A549 (cell line): ENCODE results near the gene CDYL.

Experiments used
- CHD2 ChIP-seq: fragments of 150-350 bp; IDR thresholded peaks from 2 replicates; pipeline ENCODE4 v1.6.1; 2014; ENCODE audit warnings: low read length; ENCODE audit not compliant: partially characterized antibody
- EP300 ChIP-seq, 2 experiments: fragments of >200 bp; sonication (Bioruptor Twin); formaldehyde crosslinking; IDR thresholded peaks; 2 replicates in 1 of 2; 3 replicates in 1 of 2; pipeline ENCODE4 v1.6.1; 2016 to 2017
- MAFK ChIP-seq: fragments of 450-650 bp; IDR thresholded peaks from 2 replicates; pipeline ENCODE4 v1.6.1; 2014; ENCODE audit not compliant: partially characterized antibody
- MYC ChIP-seq: IDR thresholded peaks from 2 replicates; pipeline ENCODE4 v1.6.1; 2012; ENCODE audit warnings: mild to moderate bottlenecking, inconsistent platforms, low read length, improper control_type of control experiment, borderline replicate concordance
- POLR2A ChIP-seq: IDR thresholded peaks from 2 replicates; pipeline ENCODE4 v1.6.1; 2012; ENCODE audit warnings: mild to moderate bottlenecking, low read length
- TF ChIP-seq, protein P1 (sequence below): fragments of 150-350 bp; IDR thresholded peaks from 2 replicates; pipeline ENCODE4 v1.6.1; 2014; ENCODE audit warnings: low read depth, mild to moderate bottlenecking, low read length
- TF ChIP-seq, protein P2 (sequence below): fragments of >200 bp; sonication (Bioruptor Twin); formaldehyde crosslinking; IDR thresholded peaks from 3 replicates; pipeline ENCODE4 v1.5.1; 2016
- TF ChIP-seq, protein P3 (sequence below): fragments of >200 bp; sonication (Bioruptor Twin); formaldehyde crosslinking; IDR thresholded peaks from 3 replicates; pipeline ENCODE4 v1.6.1; 2016

DNA sequence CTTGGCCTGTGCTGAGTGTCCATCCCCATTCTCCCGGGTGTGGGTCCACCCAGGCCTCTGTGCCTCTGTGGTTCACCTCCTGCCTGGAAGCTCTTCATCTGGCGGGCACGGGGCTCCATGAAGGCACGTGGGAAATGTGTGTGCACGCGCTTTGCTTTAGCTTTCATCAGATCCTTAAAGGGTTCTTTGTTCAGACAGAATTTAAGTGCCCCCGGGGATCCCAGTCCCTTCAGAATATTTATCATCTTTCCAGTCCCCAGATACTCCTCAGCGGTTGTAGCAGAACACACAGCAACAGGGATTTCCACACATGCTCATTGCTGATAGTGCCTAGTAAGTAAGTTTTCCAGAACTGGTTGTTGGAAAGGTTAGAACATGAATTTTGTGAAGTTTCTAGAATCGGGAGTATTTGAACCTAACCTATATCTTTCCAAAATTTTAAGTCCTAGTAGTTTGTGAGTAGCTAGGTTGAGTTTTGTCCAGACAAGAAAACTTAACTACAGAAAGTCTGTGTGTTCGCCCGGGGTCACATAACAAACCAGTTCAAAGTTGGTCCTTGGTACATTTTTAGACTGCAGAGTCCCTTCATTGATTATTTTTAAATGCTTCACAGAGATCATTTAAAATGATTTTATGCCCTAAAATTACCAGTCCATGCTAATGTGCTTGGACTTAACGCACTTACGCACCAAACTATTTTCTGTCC, 159.9 kb downstream of the CDYL start:
- TF ChIP-seq POLR2A (no peak), EP300 (IDR thresholded peaks at IDR 0.05) (no peak), MAFK (no peak), CHD2 (no peak), MYC (no peak)
- TF ChIP-seq, protein P1, sequence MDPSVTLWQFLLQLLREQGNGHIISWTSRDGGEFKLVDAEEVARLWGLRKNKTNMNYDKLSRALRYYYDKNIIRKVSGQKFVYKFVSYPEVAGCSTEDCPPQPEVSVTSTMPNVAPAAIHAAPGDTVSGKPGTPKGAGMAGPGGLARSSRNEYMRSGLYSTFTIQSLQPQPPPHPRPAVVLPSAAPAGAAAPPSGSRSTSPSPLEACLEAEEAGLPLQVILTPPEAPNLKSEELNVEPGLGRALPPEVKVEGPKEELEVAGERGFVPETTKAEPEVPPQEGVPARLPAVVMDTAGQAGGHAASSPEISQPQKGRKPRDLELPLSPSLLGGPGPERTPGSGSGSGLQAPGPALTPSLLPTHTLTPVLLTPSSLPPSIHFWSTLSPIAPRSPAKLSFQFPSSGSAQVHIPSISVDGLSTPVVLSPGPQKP: no peak
- TF ChIP-seq, protein P2, sequence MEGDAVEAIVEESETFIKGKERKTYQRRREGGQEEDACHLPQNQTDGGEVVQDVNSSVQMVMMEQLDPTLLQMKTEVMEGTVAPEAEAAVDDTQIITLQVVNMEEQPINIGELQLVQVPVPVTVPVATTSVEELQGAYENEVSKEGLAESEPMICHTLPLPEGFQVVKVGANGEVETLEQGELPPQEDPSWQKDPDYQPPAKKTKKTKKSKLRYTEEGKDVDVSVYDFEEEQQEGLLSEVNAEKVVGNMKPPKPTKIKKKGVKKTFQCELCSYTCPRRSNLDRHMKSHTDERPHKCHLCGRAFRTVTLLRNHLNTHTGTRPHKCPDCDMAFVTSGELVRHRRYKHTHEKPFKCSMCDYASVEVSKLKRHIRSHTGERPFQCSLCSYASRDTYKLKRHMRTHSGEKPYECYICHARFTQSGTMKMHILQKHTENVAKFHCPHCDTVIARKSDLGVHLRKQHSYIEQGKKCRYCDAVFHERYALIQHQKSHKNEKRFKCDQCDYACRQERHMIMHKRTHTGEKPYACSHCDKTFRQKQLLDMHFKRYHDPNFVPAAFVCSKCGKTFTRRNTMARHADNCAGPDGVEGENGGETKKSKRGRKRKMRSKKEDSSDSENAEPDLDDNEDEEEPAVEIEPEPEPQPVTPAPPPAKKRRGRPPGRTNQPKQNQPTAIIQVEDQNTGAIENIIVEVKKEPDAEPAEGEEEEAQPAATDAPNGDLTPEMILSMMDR: no peak
- TF ChIP-seq, protein P3, sequence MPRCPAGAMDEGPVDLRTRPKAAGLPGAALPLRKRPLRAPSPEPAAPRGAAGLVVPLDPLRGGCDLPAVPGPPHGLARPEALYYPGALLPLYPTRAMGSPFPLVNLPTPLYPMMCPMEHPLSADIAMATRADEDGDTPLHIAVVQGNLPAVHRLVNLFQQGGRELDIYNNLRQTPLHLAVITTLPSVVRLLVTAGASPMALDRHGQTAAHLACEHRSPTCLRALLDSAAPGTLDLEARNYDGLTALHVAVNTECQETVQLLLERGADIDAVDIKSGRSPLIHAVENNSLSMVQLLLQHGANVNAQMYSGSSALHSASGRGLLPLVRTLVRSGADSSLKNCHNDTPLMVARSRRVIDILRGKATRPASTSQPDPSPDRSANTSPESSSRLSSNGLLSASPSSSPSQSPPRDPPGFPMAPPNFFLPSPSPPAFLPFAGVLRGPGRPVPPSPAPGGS: no peak
